DOHH2 (cell line): ENCODE measurements around the gene KSR1.

ENCODE experiments used
- EZH2phosphoT487 ChIP-seq: fragments of 200-600 bp; sonication (generic); IDR thresholded peaks from 2 replicates; pipeline ENCODE4 v1.6.1; 2017; ENCODE audit warnings: borderline replicate concordance, mild to moderate bottlenecking, antibody characterized with exemption, low read length, moderate library complexity, mixed read lengths
- TF ChIP-seq, protein P1 (sequence below): fragments of 200-600 bp; sonication (generic); IDR thresholded peaks from one replicate; pipeline ENCODE4 v1.5.1; 2014; ENCODE audit warnings: antibody characterized with exemption, mild to moderate bottlenecking, low read depth, low read length; ENCODE audit not compliant: poor library complexity, severe bottlenecking

DNA sequence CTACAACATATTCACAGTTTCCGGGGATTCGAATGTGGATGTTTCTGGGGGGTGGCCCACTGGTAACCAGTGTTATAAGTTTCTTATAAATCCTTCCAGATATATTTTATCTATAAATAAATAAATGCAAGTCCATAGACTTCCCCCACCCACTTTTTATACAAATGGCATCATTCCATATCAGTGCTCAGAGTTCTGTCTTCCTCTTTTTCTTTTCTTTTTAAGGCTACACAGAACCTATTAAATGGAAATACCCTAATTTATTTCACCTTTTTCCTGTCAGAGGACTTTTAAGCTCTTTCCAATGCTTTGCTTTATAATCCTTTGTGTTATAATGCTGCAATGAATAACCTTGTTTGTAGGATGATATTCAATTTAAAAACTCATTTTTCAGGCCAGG, 178.5 kb downstream of the KSR1 start:
- TF ChIP-seq, protein P1, sequence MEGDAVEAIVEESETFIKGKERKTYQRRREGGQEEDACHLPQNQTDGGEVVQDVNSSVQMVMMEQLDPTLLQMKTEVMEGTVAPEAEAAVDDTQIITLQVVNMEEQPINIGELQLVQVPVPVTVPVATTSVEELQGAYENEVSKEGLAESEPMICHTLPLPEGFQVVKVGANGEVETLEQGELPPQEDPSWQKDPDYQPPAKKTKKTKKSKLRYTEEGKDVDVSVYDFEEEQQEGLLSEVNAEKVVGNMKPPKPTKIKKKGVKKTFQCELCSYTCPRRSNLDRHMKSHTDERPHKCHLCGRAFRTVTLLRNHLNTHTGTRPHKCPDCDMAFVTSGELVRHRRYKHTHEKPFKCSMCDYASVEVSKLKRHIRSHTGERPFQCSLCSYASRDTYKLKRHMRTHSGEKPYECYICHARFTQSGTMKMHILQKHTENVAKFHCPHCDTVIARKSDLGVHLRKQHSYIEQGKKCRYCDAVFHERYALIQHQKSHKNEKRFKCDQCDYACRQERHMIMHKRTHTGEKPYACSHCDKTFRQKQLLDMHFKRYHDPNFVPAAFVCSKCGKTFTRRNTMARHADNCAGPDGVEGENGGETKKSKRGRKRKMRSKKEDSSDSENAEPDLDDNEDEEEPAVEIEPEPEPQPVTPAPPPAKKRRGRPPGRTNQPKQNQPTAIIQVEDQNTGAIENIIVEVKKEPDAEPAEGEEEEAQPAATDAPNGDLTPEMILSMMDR: no peak
- TF ChIP-seq EZH2phosphoT487: no peak
